IMR-90 (cell line): ENCODE data around the gene CHAF1B. TPM values are rescaled to one million over a fixed set of nuclear protein-coding genes. Genes with fewer than 3 reads are reported as not detected.

Source experiments
- ATAC-seq: fragments of 200-7000 bp; cut with Tn5 transposase; 2 replicates; pipeline ENCODE4 v1.9.1; 2020; ENCODE audit warnings: low read depth, mild to moderate bottlenecking, moderate library complexity
- BruUV-seq: library from RNA; stranded (reverse); fragments of 400-500 nt; replicated peaks from 2 replicates; lab custom pipeline; 2021; lab: Mats Ljungman, UMichigan
- CTCF ChIA-PET: fragments of 300-600 bp; formaldehyde crosslinking; extraction: SDS; loops from one replicate; lab custom pipeline; 2021; ENCODE audit warnings: antibody characterized with exemption; lab: Yijun Ruan, JAX
- POLR2A ChIA-PET: fragments of 300-600 bp; sonication (Branson Sonifier 250); formaldehyde crosslinking; loops from one replicate; lab custom pipeline; 2022; ENCODE audit warnings: antibody characterized with exemption; ENCODE audit not compliant: unreplicated experiment; lab: Charles Lee
- DNase-seq: peaks from one replicate; pipeline ENCODE4 v3.0.0; 2013
- H2AFZ ChIP-seq: replicated peaks from 2 replicates; pipeline ENCODE3; 2013; ENCODE audit warnings: low read length, mild to moderate bottlenecking; ENCODE audit not compliant: poor library complexity
- H2AK5ac ChIP-seq: 2 replicates; pipeline ENCODE4 v1.6.1; 2013; ENCODE audit warnings: low read depth, low read length, inconsistent platforms
- H2AK9ac ChIP-seq: replicated peaks from 2 replicates; pipeline ENCODE3; 2013; ENCODE audit warnings: mild to moderate bottlenecking, low read depth, low read length, moderate library complexity; ENCODE audit not compliant: poor library complexity
- H2BK120ac ChIP-seq: 2 replicates; pipeline ENCODE4 v1.6.1; 2013; ENCODE audit warnings: low read depth, low read length, inconsistent platforms
- H2BK15ac ChIP-seq: 3 replicates; pipeline ENCODE4 v1.6.1; 2013; ENCODE audit warnings: low read depth, low read length, inconsistent platforms
- H2BK20ac ChIP-seq: 2 replicates; pipeline ENCODE4 v1.6.1; 2013; ENCODE audit warnings: low read depth, mild to moderate bottlenecking, inconsistent platforms, low read length, moderate library complexity
- H2BK5ac ChIP-seq: 2 replicates; pipeline ENCODE4 v1.6.1; 2013; ENCODE audit warnings: mild to moderate bottlenecking, low read depth, low read length, inconsistent platforms; ENCODE audit not compliant: poor library complexity, severe bottlenecking
- H3K14ac ChIP-seq: replicated peaks from 2 replicates; pipeline ENCODE4 v1.6.1; 2013; ENCODE audit warnings: low read depth, low read length, inconsistent platforms
- H3K18ac ChIP-seq: 2 replicates; pipeline ENCODE4 v1.6.1; 2013; ENCODE audit warnings: low read depth, low read length, control low read depth
- H3K23ac ChIP-seq: 2 replicates; pipeline ENCODE4 v1.6.1; 2013; ENCODE audit warnings: low read depth, low read length, inconsistent platforms
- H3K27ac ChIP-seq: 2 replicates; pipeline ENCODE4 v1.5.1; 2013; ENCODE audit warnings: mild to moderate bottlenecking, control low read depth, low read length; ENCODE audit not compliant: insufficient read depth
- H3K27me3 ChIP-seq: 2 replicates; pipeline ENCODE4 v1.6.1; 2013; ENCODE audit warnings: low read length; ENCODE audit not compliant: control insufficient read depth, insufficient read depth
- H3K36me3 ChIP-seq: 2 replicates; pipeline ENCODE4 v1.6.1; 2013; ENCODE audit warnings: low read length, mixed read lengths; ENCODE audit not compliant: control insufficient read depth, insufficient read depth
- H3K4ac ChIP-seq: 2 replicates; pipeline ENCODE4 v1.6.1; 2013; ENCODE audit warnings: low read depth, low read length, inconsistent platforms
- H3K4me1 ChIP-seq: 2 replicates; pipeline ENCODE4 v1.6.1; 2013; ENCODE audit warnings: low read length, mixed read lengths; ENCODE audit not compliant: control insufficient read depth, insufficient read depth
- H3K4me2 ChIP-seq: 2 replicates; pipeline ENCODE4 v1.6.1; 2013; ENCODE audit warnings: low read depth, mild to moderate bottlenecking, control low read depth, low read length, moderate library complexity
- H3K4me3 ChIP-seq: 2 replicates; pipeline ENCODE4 v1.5.1; 2013; ENCODE audit warnings: low read depth, mild to moderate bottlenecking, control low read depth, low read length, moderate library complexity; ENCODE audit not compliant: insufficient read depth
- H3K56ac ChIP-seq: 2 replicates; pipeline ENCODE4 v1.6.1; 2013; ENCODE audit warnings: low read length, inconsistent platforms; ENCODE audit not compliant: insufficient read depth; ENCODE audit errors: extremely low read depth
- H3K79me1 ChIP-seq, 2 experiments: 2 replicates each; pipeline ENCODE4 v1.6.1; 2013; ENCODE audit warnings: low read length in 2 of 2, inconsistent platforms in 1 of 2, low read depth in 1 of 2
- H3K9ac ChIP-seq: 2 replicates; pipeline ENCODE4 v1.6.1; 2013; ENCODE audit warnings: low read depth, low read length, control low read depth
- H3K9me1 ChIP-seq: 2 replicates; pipeline ENCODE4 v1.6.1; 2013; ENCODE audit warnings: low read length, inconsistent platforms; ENCODE audit not compliant: insufficient read depth
- H3K9me3 ChIP-seq: 2 replicates; pipeline ENCODE4 v1.6.1; 2013; ENCODE audit warnings: low read length; ENCODE audit not compliant: control insufficient read depth, insufficient read depth
- H4K20me1 ChIP-seq: 2 replicates; pipeline ENCODE4 v1.6.1; 2013; ENCODE audit warnings: low read length, inconsistent platforms; ENCODE audit not compliant: insufficient read depth
- H4K5ac ChIP-seq: 2 replicates; pipeline ENCODE4 v1.6.1; 2013; ENCODE audit warnings: mild to moderate bottlenecking, low read depth, low read length, control low read depth
- H4K8ac ChIP-seq, 2 experiments: 2 replicates each; pipeline ENCODE4 v1.6.1; 2013; ENCODE audit warnings: low read depth in 2 of 2, low read length in 2 of 2, control low read depth in 1 of 2, inconsistent platforms in 1 of 2
- H4K91ac ChIP-seq: 2 replicates; pipeline ENCODE4 v1.6.1; 2013; ENCODE audit warnings: low read depth, low read length, inconsistent platforms; ENCODE audit not compliant: insufficient read depth
- CEBPB ChIP-seq: IDR thresholded peaks from 2 replicates; pipeline ENCODE4 v1.6.1; 2012; ENCODE audit warnings: low read depth, low read length, improper control_type of control experiment
- CHD1 ChIP-seq: IDR thresholded peaks from 2 replicates; pipeline ENCODE4 v1.6.1; 2012; ENCODE audit warnings: low read depth, low read length, improper control_type of control experiment
- CTCF ChIP-seq: conservative IDR thresholded peaks from 2 replicates; pipeline ENCODE4 v1.5.1; 2012; ENCODE audit warnings: mild to moderate bottlenecking, low read depth, low read length, improper control_type of control experiment
- ELK1 ChIP-seq: fragments of 150-350 bp; IDR thresholded peaks from 2 replicates; pipeline ENCODE4 v1.6.1; 2016; ENCODE audit warnings: low read depth, mild to moderate bottlenecking, low read length, moderate library complexity, borderline replicate concordance
- MAZ ChIP-seq: IDR thresholded peaks from 2 replicates; pipeline ENCODE4 v1.6.1; 2012; ENCODE audit warnings: low read depth, mild to moderate bottlenecking, low read length, improper control_type of control experiment, moderate library complexity, borderline replicate concordance
- NFE2L2 ChIP-seq: fragments of 150-350 bp; IDR thresholded peaks from 2 replicates; pipeline ENCODE4 v1.6.1; 2016; ENCODE audit warnings: low read depth, mild to moderate bottlenecking, low read length
- SMC3 ChIP-seq: fragments of 150-350 bp; IDR thresholded peaks from 2 replicates; pipeline ENCODE4 v1.6.1; 2016; ENCODE audit warnings: low read depth, mild to moderate bottlenecking, antibody characterized with exemption, low read length, moderate library complexity
- WGBS, 2 experiments: methylation state at CpG; one replicate each; pipeline versions ENCODE4 v1.1.5 to v1.1.7; 2013; ENCODE audit warnings: missing lambda C conversion rate in 2 of 2; ENCODE audit not compliant: insufficient read length in 1 of 2; ENCODE audit errors: extremely low coverage in 2 of 2; 5-methylcytosine and 5-hydroxymethylcytosine counted together
- dilution Hi-C: fragments of 300-500 bp; cut with HindIII; formaldehyde crosslinking; loops from one replicate; pipeline ENCODE4 v1.14.3; 2018; ENCODE audit warnings: low sequenced_read_pairs; ENCODE audit not compliant: unreplicated experiment
- in situ Hi-C: fragments of 300-500 bp; cut with MboI; formaldehyde crosslinking; loops from 3 replicates; pipeline ENCODE4 v1.14.3; 2019; ENCODE audit warnings: low sequenced_read_pairs, inconsistent platforms, mixed read lengths
- intact Hi-C: fragments of 100-400 bp; cut with micrococcal nuclease; formaldehyde crosslinking; loops from 2 replicates; pipeline ENCODE4 v1.10.0; 2022
- polyA plus RNA-seq, 3 experiments: library from polyadenylated mRNA; depleted of rRNA; stranded (reverse); fragments of >200 nt; gene quantifications; 2 replicates each; pipeline ENCODE4 v1.2.3, GENCODE V29; 2012; ENCODE audit warnings: low replicate concordance in 1 of 3
- total RNA-seq: library from RNA; depleted of rRNA; stranded (reverse); fragments of >200 nt; gene quantifications from 2 replicates; pipeline ENCODE4 v1.2.3, GENCODE V29; 2012

The CHAF1B gene
- total and polyA plus RNA-seq, 2 of the 4 experiments (the other 2 are of a cell fraction): 4.5 to 6.4 TPM

GRCh38 chr21:36386031-36386642, 945 bp downstream of the CHAF1B start:
- H2BK120ac ChIP-seq: no peak overlapping the region
- no peak overlapping the region for H2BK5ac ChIP-seq
- peak overlapping the region; percentile 15; the same call in 1 of the 2 replicates for H3K4ac ChIP-seq
- H2AFZ ChIP-seq: peak overlapping the region; percentile 66
- 70% methylated on average over 7 of the region's 21 CpGs; no CpG with 5 or more reads in 1 of the 2 experiments for WGBS, 2 experiments
- dilution Hi-C loops: no loop called here
- intact Hi-C loops: no loop called here
- H3K56ac ChIP-seq: 0 out of 2 replicates have a peak overlapping the region, but pooled peaks have one; percentile 16
- TF ChIP-seq NFE2L2 (no peak), MAZ (no peak), CHD1 (no peak), CTCF (no peak), CEBPB (no peak), SMC3 (no peak), ELK1 (no peak)
- no TSS peak for BruUV-seq
- in situ Hi-C loops: no loop called here
- no peak overlapping the region for H2BK15ac ChIP-seq
- no peak overlapping the region for H4K91ac ChIP-seq
- H4K8ac ChIP-seq: no peak overlapping the region; a peak in 1 of 4 replicates
- H3K79me1 ChIP-seq: peaks cover 3 to 19% of the 10 kb centered on the region in 2 experiments; a peak in 2 of 4 replicates
- DNase-seq (peak; percentile 11), ATAC-seq (no peak)
- peak overlapping the region; percentile 94 for H3K23ac ChIP-seq
- no peak overlapping the region for H3K18ac ChIP-seq
- H4K5ac ChIP-seq: peak overlapping the region; percentile 16; the same call in 1 of the 2 replicates
- no peak overlapping the region; the same call in 1 of the 2 replicates for H3K27ac ChIP-seq
- ChIA-PET CTCF (interaction anchor here (0.6 kb wide), 1 partner anchor 1140 kb away, joined by 3 read pairs; no protein-coding TSS in a partner anchor), POLR2A (no interaction called here)
- peak overlapping the region; percentile 53 for H3K9ac ChIP-seq
- peak overlapping the region; percentile 99 for H3K4me2 ChIP-seq
- H3K36me3 ChIP-seq: no peaks in the 10 kb centered on the region; the same call in 1 of the 2 replicates
- H3K14ac ChIP-seq: 0 out of 2 replicates have a peak overlapping the region, but pooled peaks have one; percentile 6
- peaks cover 4% of the 10 kb centered on the region; the same call in 1 of the 2 replicates for H3K4me1 ChIP-seq
- H2AK5ac ChIP-seq: peak overlapping the region; percentile 10; the same call in 1 of the 2 replicates
- no peaks in the 10 kb centered on the region for H3K9me3 ChIP-seq
- H2AK9ac ChIP-seq: peak overlapping the region; percentile 3
- no peak overlapping the region for H2BK20ac ChIP-seq
- no peaks in the 10 kb centered on the region for H3K27me3 ChIP-seq
- H4K20me1 ChIP-seq: no peaks in the 10 kb centered on the region
- H3K9me1 ChIP-seq: no peaks in the 10 kb centered on the region; the same call in 1 of the 2 replicates
- peak overlapping the region; percentile 77 for H3K4me3 ChIP-seq
